ENCODE data around the gene CLEC20A.

CLEC20A gene

GRCh38 chr1:178472531-178472930, 24.2 kb downstream of the CLEC20A start:
- no peak for DNase-seq (ENCODE audit: low spot score)

- no peak for DNase-seq (ENCODE audit: low spot score)
These were observed 26.3 kb downstream of the CLEC20A start for GRCh38 chr1:178470411-178470960.

- no peak for DNase-seq (ENCODE audit: low spot score)
These were observed 28.9 kb downstream of the CLEC20A start for GRCh38 chr1:178467837-178468236.

GRCh38 chr1:178465011-178465410, 31.8 kb downstream of the CLEC20A start:
- DNase-seq (ENCODE audit: low spot score), result no peak

- DNase-seq (ENCODE audit: low spot score), result no peak
These were observed 32.2 kb downstream of the CLEC20A start for GRCh38 chr1:178464566-178464965.

GRCh38 chr1:178464141-178464540, 32.6 kb downstream of the CLEC20A start:
- no peak for DNase-seq (ENCODE audit: low spot score)

- no peak for DNase-seq (ENCODE audit: low spot score)
These were observed 35.1 kb downstream of the CLEC20A start for GRCh38 chr1:178461701-178462100.

- DNase-seq (ENCODE audit: low spot score), result no peak
These were observed 35.7 kb downstream of the CLEC20A start for GRCh38 chr1:178461104-178461503.

GRCh38 chr1:178458203-178458602, 38.6 kb downstream of the CLEC20A start:
- DNase-seq (ENCODE audit: low spot score), result no peak

GRCh38 chr1:178457651-178458050, 39.1 kb downstream of the CLEC20A start:
- no peak for DNase-seq (ENCODE audit: low spot score)

GRCh38 chr1:178456472-178456871, 40.3 kb downstream of the CLEC20A start:
- no peak for DNase-seq (ENCODE audit: low spot score)

- DNase-seq (ENCODE audit: low spot score), result no peak
These were observed 44.8 kb downstream of the CLEC20A start for GRCh38 chr1:178452013-178452412.

- DNase-seq (ENCODE audit: low spot score), result no peak
These were observed 45.2 kb downstream of the CLEC20A start for GRCh38 chr1:178451529-178451928.

- no peak for DNase-seq (ENCODE audit: low spot score)
These were observed 45.9 kb downstream of the CLEC20A start for GRCh38 chr1:178450871-178451270.

GRCh38 chr1:178442925-178443324, 53.8 kb downstream of the CLEC20A start:
- DNase-seq (ENCODE audit: low spot score), result no peak

GRCh38 chr1:178438432-178438831, 58.3 kb downstream of the CLEC20A start:
- DNase-seq (ENCODE audit: low spot score), result no peak

- DNase-seq (ENCODE audit: low spot score), result no peak
These were observed 59.9 kb downstream of the CLEC20A start for GRCh38 chr1:178436899-178437298.

GRCh38 chr1:178434899-178435435, 61.8 kb downstream of the CLEC20A start:
- no peak for DNase-seq (ENCODE audit: low spot score)

GRCh38 chr1:178434360-178434759, 62.4 kb downstream of the CLEC20A start:
- DNase-seq (ENCODE audit: low spot score), result no peak

All from iPS-NIHi11 (cell line).